Loucy (cell line): ENCODE measurements around the gene TMEM69.
A peak's percentile ranks its signal among the peaks of the same experiment; 100 is the strongest.

Experiments
- H2AFZ ChIP-seq: fragments of 200-600 bp; sonication (generic); 2 replicates; pipeline ENCODE4 v1.6.0; 2016; ENCODE audit warnings: antibody characterized with exemption, mild to moderate bottlenecking, low read length, moderate library complexity
- H3F3A ChIP-seq: fragments of 200-600 bp; 2 replicates; pipeline ENCODE4 v1.6.0; 2016; ENCODE audit warnings: antibody characterized with exemption, low read depth, mild to moderate bottlenecking
- H3K27me3 ChIP-seq: fragments of 200-600 bp; sonication (generic); 2 replicates; pipeline ENCODE4 v1.6.1; 2014; ENCODE audit warnings: low read length, mild to moderate bottlenecking; ENCODE audit not compliant: insufficient read depth, poor library complexity, severe bottlenecking
- H3K36me3 ChIP-seq: fragments of 200-600 bp; sonication (generic); 2 replicates; pipeline ENCODE4 v1.6.1; 2016; ENCODE audit warnings: low read length; ENCODE audit not compliant: insufficient read depth
- H3K4me1 ChIP-seq: fragments of 200-600 bp; sonication (generic); 2 replicates; pipeline ENCODE4 v1.5.1; 2014; ENCODE audit warnings: low read length, mild to moderate bottlenecking; ENCODE audit not compliant: insufficient read depth, poor library complexity, severe bottlenecking
- H3K4me2 ChIP-seq: fragments of 200-600 bp; sonication (generic); 2 replicates; pipeline ENCODE4 v1.6.0; 2014; ENCODE audit warnings: antibody characterized with exemption, low read length, low read depth, mild to moderate bottlenecking; ENCODE audit not compliant: poor library complexity, severe bottlenecking
- H3K4me3 ChIP-seq: fragments of 200-600 bp; sonication (generic); 2 replicates; pipeline ENCODE4 v1.5.1; 2014; ENCODE audit warnings: low read length, mild to moderate bottlenecking, mixed read lengths; ENCODE audit not compliant: poor library complexity, severe bottlenecking
- H3K79me2 ChIP-seq: fragments of 200-600 bp; sonication (generic); 2 replicates; pipeline ENCODE4 v1.6.1; 2014; ENCODE audit warnings: low read length; ENCODE audit not compliant: insufficient read depth
- H3K9ac ChIP-seq: fragments of 200-600 bp; sonication (generic); 2 replicates; pipeline ENCODE4 v1.6.0; 2014; ENCODE audit warnings: mild to moderate bottlenecking, low read depth, low read length, moderate library complexity; ENCODE audit not compliant: poor library complexity, severe bottlenecking
- H3K9me2 ChIP-seq: fragments of 200-600 bp; sonication (generic); replicated peaks from 2 replicates; pipeline ENCODE4 v1.6.1; 2016; ENCODE audit warnings: low read depth, low read length, mixed read lengths
- H3K9me3 ChIP-seq: fragments of 200-600 bp; sonication (generic); 2 replicates; pipeline ENCODE4 v1.6.1; 2014; ENCODE audit warnings: mild to moderate bottlenecking, antibody characterized with exemption, low read length, low read depth; ENCODE audit not compliant: insufficient read depth
- H4K20me1 ChIP-seq: fragments of 200-600 bp; sonication (generic); 2 replicates; pipeline ENCODE4 v1.6.0; 2014; ENCODE audit warnings: antibody characterized with exemption, low read length, mild to moderate bottlenecking; ENCODE audit not compliant: insufficient read depth, poor library complexity, severe bottlenecking
- EZH2phosphoT487 ChIP-seq: fragments of 200-600 bp; IDR thresholded peaks from 2 replicates; pipeline ENCODE4 v1.6.1; 2018; ENCODE audit warnings: antibody characterized with exemption, mild to moderate bottlenecking, moderate library complexity, borderline replicate concordance
- TF ChIP-seq, protein P1 (sequence below): fragments of 200-600 bp; sonication (generic); conservative IDR thresholded peaks from 2 replicates; pipeline ENCODE4 v1.5.1; 2014; ENCODE audit warnings: mild to moderate bottlenecking, antibody characterized with exemption, low read length

Gene TMEM69

GRCh38 chr1:45677751-45678245 is 10.2 kb upstream of the TMEM69 start:
- no peak for TF ChIP-seq EZH2phosphoT487
- TF ChIP-seq, protein P1, sequence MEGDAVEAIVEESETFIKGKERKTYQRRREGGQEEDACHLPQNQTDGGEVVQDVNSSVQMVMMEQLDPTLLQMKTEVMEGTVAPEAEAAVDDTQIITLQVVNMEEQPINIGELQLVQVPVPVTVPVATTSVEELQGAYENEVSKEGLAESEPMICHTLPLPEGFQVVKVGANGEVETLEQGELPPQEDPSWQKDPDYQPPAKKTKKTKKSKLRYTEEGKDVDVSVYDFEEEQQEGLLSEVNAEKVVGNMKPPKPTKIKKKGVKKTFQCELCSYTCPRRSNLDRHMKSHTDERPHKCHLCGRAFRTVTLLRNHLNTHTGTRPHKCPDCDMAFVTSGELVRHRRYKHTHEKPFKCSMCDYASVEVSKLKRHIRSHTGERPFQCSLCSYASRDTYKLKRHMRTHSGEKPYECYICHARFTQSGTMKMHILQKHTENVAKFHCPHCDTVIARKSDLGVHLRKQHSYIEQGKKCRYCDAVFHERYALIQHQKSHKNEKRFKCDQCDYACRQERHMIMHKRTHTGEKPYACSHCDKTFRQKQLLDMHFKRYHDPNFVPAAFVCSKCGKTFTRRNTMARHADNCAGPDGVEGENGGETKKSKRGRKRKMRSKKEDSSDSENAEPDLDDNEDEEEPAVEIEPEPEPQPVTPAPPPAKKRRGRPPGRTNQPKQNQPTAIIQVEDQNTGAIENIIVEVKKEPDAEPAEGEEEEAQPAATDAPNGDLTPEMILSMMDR = no peak
- H4K20me1 ChIP-seq = peaks cover 91% of the 10 kb centered on the region
- H2AFZ ChIP-seq = no peak overlapping the region
- H3K27me3 ChIP-seq = no peaks in the 10 kb centered on the region
- peak overlapping the region; percentile 77 for H3K4me2 ChIP-seq
- H3K9me2 ChIP-seq = no peaks in the 10 kb centered on the region
- 0 out of 2 replicates have a peak, but pooled peaks cover 3% of the 10 kb centered on the region for H3F3A ChIP-seq
- H3K9ac ChIP-seq = no peak overlapping the region
- peaks cover 9% of the 10 kb centered on the region for H3K36me3 ChIP-seq
- H3K4me1 ChIP-seq = peaks cover 48% of the 10 kb centered on the region
- no peaks in the 10 kb centered on the region for H3K9me3 ChIP-seq
- peak overlapping the region; percentile 1 for H3K4me3 ChIP-seq
- H3K79me2 ChIP-seq = peaks cover 99% of the 10 kb centered on the region

DNA sequence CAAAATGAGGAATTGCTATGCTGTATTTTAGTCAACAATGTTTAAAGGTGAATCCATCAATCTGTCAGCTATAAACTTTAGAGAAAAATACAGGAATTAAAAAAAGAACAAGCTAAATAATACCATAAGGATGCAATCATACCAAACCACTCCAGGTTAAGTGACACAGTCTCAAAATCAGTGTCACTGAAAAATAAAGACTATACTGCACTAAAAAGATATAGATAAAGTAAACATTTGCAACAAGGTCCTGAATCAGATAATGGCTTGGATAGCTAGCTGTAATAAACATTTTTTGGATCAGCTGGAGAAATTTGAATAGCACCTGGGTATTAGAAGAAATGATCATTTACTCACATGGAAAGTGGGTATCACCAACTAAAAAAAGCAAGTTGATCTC is 9.5 kb upstream of the TMEM69 start:
- Histone ChIP-seq H3K4me1 (peaks cover 50% of the 10 kb centered on the region), H3K4me3 (peak overlapping the region; percentile 59), H2AFZ (no peak overlapping the region), H3K9me2 (no peaks in the 10 kb centered on the region), H3K79me2 (peaks cover 99% of the 10 kb centered on the region), H3K4me2 (peak overlapping the region; percentile 77), H3K9me3 (no peaks in the 10 kb centered on the region), H3K9ac (no peak overlapping the region), H3F3A (0 out of 2 replicates have a peak, but pooled peaks cover 3% of the 10 kb centered on the region), H3K27me3 (no peaks in the 10 kb centered on the region), H4K20me1 (peaks cover 89% of the 10 kb centered on the region), H3K36me3 (peaks cover 9% of the 10 kb centered on the region)
- TF ChIP-seq, protein P1 = no peak
- no peak for TF ChIP-seq EZH2phosphoT487

DNA sequence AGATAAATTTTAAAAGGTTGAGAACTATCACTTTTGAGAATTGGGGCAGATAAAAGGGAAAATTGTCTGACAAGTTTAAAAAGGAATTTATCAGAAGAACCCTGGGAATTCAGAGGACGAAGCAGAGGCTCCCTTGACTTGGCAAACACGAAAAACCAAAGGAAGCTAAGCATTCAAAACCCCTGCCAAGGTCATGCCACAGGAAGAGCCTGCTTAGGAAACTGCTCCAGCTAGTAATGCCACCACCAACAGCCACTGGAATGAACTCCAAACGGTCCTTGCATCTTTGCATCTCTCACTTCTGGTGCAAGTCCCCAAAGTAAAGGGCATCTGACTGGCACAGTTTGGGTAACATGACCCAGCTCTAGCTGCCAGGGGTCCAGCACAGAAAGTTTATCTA is 8.9 kb upstream of the TMEM69 start:
- peaks cover 99% of the 10 kb centered on the region for H3K79me2 ChIP-seq
- H3K4me3 ChIP-seq = peak overlapping the region; percentile 59
- H2AFZ ChIP-seq = no peak overlapping the region
- peaks cover 50% of the 10 kb centered on the region for H3K4me1 ChIP-seq
- H3K27me3 ChIP-seq = no peaks in the 10 kb centered on the region
- H3K9me3 ChIP-seq = no peaks in the 10 kb centered on the region
- no peaks in the 10 kb centered on the region for H3K9me2 ChIP-seq
- TF ChIP-seq, protein P1 = no peak
- TF ChIP-seq EZH2phosphoT487 = no peak
- peaks cover 7% of the 10 kb centered on the region for H3K36me3 ChIP-seq
- peak overlapping the region; percentile 41 for H3K9ac ChIP-seq
- 0 out of 2 replicates have a peak, but pooled peaks cover 3% of the 10 kb centered on the region for H3F3A ChIP-seq
- H3K4me2 ChIP-seq = peak overlapping the region; percentile 77
- peaks cover 88% of the 10 kb centered on the region for H4K20me1 ChIP-seq
